Lower lobe of right lung (tissue), 2 donors: ENCODE data around the gene OOEP. TPM values are rescaled to one million over a fixed set of nuclear protein-coding genes. Genes with fewer than 3 reads are reported as not detected.
"Not testable (repeated sequence)": the region's sequence is repeated elsewhere in the genome, so short reads cannot be mapped to it uniquely, and the experiment has no call there.

ENCODE experiments used
- ATAC-seq, 2 donors: fragments of 200-7000 bp; cut with Tn5 transposase; one replicate each; pipeline ENCODE4 v1.9.1; 2020 to 2022; ENCODE audit warnings: mild to moderate bottlenecking in 2 of 2, moderate library complexity in 2 of 2
- DNase-seq: peaks from one replicate; pipeline ENCODE4 v3.0.0-alpha.2; 2020
- H3K27ac ChIP-seq: fragments of 200-600 bp; one replicate; pipeline ENCODE4 v1.8.0; 2022
- H3K27me3 ChIP-seq: fragments of 200-600 bp; one replicate; pipeline ENCODE4 v1.8.0; 2022; ENCODE audit warnings: low read depth
- H3K36me3 ChIP-seq: fragments of 200-600 bp; one replicate; pipeline ENCODE4 v1.8.0; 2022; ENCODE audit warnings: mild to moderate bottlenecking
- H3K4me1 ChIP-seq: fragments of 200-600 bp; one replicate; pipeline ENCODE4 v1.8.0; 2022
- H3K4me3 ChIP-seq: fragments of 200-600 bp; one replicate; pipeline ENCODE4 v1.8.0; 2022; ENCODE audit warnings: mild to moderate bottlenecking
- H3K9me3 ChIP-seq: fragments of 200-600 bp; one replicate; pipeline ENCODE4 v1.8.0; 2022
- intact Hi-C: fragments of 100-400 bp; cut with DNase I; formaldehyde crosslinking; loops from one replicate; pipeline ENCODE4 v1.11.0; 2022
- total RNA-seq: library from RNA; stranded (reverse); fragmentation: NEBNext Ultra II Directional; extraction: Animal tissue kit (Norgen Biotek cat#: 25700); gene quantifications from one replicate; pipeline ENCODE4 v1.2.1, GENCODE V29; 2021
- TF ChIP-seq, protein P1 (sequence below): fragments of 200-600 bp; IDR thresholded peaks from one replicate; pipeline ENCODE4 v1.8.0; 2022; ENCODE audit warnings: antibody characterized with exemption, mild to moderate bottlenecking
- donor health status: DM: no; HTN: yes; CAD: no; lungs with severe emphysema.

OOEP gene
- total RNA-seq, 1 donor from 2014 or later = not detected

DNA sequence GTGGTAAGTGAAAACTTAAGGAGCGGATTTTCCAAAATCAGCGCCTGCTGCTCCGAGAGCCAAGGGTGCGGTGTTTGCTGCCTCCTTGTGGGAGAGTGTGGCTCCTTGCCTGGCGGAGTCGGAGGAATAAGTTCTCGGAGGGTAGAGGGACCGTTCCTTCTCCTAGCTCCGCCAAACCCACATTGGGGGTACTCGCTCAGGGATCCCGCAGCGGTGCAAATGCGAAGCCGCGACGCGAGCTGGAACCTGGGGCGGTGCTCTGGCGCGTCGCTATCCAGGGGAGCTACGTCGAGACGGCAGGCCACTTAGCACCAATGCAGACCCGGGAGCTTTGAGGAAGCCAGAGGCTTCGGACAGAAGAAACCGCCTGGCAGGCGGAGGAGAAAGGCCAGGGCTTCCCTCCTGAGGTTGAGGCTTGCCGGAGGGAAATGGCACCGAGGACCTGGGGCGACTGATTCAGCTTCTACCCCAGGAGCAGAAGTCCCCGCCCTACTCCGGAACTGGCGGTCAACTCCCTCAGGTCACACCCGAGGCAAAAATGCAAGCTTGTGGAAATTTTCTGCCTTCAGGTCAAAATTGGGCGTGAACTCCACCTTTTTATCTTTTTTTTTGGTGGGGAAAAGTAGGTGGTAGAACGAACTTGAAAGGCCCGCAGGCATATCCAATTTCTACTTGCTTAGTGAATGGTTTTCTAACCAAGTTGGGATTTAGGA is 19.3 kb upstream of the OOEP start:
- ATAC-seq (peak; percentile 88 to 91), DNase-seq (peak; percentile 70)
- H3K27ac ChIP-seq = peak overlapping the region; percentile 75
- H3K9me3 ChIP-seq = no peaks in the 10 kb centered on the region
- H3K27me3 ChIP-seq = no peaks in the 10 kb centered on the region
- TF ChIP-seq, protein P1, sequence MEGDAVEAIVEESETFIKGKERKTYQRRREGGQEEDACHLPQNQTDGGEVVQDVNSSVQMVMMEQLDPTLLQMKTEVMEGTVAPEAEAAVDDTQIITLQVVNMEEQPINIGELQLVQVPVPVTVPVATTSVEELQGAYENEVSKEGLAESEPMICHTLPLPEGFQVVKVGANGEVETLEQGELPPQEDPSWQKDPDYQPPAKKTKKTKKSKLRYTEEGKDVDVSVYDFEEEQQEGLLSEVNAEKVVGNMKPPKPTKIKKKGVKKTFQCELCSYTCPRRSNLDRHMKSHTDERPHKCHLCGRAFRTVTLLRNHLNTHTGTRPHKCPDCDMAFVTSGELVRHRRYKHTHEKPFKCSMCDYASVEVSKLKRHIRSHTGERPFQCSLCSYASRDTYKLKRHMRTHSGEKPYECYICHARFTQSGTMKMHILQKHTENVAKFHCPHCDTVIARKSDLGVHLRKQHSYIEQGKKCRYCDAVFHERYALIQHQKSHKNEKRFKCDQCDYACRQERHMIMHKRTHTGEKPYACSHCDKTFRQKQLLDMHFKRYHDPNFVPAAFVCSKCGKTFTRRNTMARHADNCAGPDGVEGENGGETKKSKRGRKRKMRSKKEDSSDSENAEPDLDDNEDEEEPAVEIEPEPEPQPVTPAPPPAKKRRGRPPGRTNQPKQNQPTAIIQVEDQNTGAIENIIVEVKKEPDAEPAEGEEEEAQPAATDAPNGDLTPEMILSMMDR = peak; percentile 61
- H3K4me3 ChIP-seq = peak overlapping the region; percentile 62
- H3K36me3 ChIP-seq = no peaks in the 10 kb centered on the region
- peaks cover 5% of the 10 kb centered on the region for H3K4me1 ChIP-seq
- intact Hi-C loops = no loop called here

DNA sequence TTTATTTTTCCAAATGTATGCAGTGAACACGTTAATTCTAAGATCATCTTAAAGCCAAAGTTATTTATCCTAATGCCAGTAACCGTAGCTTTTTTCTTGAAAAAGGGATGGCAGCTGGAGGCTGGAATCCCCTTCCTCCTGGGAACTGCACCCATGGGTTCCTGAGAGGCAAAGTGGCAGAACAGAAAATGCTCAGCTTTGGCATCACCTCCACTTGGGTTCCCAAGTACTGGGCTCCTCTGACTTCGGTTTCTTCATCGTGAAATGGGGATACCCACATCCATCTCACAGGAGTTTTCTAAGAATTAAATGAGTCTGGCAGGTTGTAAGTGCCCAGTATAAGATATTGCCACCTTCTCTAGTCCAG is 18.7 kb upstream of the OOEP start:
- peaks cover 5% of the 10 kb centered on the region for H3K4me1 ChIP-seq
- DNase-seq (no peak), ATAC-seq (peak; percentile 36 to 56)
- H3K36me3 ChIP-seq = no peaks in the 10 kb centered on the region
- TF ChIP-seq, protein P1 = no peak
- peak overlapping the region; percentile 62 for H3K4me3 ChIP-seq
- intact Hi-C loops = no loop called here
- no peaks in the 10 kb centered on the region for H3K9me3 ChIP-seq
- peak overlapping the region; percentile 75 for H3K27ac ChIP-seq
- H3K27me3 ChIP-seq = no peaks in the 10 kb centered on the region

DNA sequence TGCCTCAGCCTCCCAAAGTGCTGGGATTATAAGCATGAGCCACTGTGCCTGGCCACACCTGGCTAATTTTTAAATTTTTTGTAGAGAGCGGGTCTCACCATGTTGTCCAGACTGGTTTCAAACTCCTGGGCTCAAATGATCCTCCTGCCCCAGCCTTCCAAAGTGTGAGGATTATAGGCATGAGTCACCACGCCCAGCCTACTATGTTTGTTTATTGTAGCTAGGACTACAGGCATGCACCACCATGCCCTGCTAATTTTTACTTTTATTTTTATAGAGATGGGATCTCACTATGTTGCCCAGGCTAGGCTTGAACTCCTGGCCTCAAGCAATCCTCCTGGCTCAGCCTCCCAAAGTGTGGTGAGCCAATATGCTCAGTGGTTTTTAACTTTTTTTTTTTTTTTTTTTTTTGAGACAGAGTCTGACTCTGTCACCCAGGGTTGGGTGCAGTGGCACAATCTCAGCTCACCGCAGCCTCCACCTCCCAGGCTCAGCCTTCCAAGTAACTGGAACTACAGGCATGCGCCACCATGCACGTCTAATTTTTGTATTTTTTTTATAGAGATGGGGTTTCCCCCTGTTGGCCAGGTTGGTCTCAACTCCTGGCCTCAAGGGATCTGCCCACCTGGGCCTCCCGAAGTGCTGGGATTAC is 12.9 kb upstream of the OOEP start:
- H3K27me3 ChIP-seq = no peaks in the 10 kb centered on the region
- no peak overlapping the region for H3K27ac ChIP-seq
- H3K4me1 ChIP-seq = no peaks in the 10 kb centered on the region
- no peaks in the 10 kb centered on the region for H3K36me3 ChIP-seq
- DNase-seq = no peak
- TF ChIP-seq, protein P1 = no peak
- intact Hi-C loops = no loop called here
- ATAC-seq = no peak
- H3K4me3 ChIP-seq = no peak overlapping the region
- H3K9me3 ChIP-seq = no peaks in the 10 kb centered on the region

DNA sequence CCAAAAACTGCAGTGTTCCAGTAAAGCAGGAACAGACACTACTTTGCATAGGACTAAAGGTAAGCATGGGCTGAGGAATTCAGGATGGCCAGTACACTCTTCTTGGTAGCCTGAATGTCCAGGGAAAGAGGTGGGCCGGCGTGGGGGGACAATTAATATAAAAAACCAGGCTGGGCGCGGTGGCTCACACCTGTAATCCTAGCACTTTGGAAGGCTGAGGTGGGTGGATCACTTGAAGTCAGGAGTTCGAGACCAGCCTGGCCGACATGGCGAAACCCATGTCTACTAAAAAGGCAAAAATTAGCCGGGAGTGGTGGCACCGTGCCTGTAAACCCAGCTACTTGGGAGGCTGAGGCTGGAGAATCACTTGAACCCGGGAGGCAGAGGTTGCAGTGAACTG is 11.8 kb upstream of the OOEP start:
- H3K4me3 ChIP-seq, DNase-seq, H3K27me3 ChIP-seq, H3K36me3 ChIP-seq, H3K4me1 ChIP-seq, H3K27ac ChIP-seq, intact Hi-C loops, H3K9me3 ChIP-seq, ATAC-seq: not testable (repeated sequence)

DNA sequence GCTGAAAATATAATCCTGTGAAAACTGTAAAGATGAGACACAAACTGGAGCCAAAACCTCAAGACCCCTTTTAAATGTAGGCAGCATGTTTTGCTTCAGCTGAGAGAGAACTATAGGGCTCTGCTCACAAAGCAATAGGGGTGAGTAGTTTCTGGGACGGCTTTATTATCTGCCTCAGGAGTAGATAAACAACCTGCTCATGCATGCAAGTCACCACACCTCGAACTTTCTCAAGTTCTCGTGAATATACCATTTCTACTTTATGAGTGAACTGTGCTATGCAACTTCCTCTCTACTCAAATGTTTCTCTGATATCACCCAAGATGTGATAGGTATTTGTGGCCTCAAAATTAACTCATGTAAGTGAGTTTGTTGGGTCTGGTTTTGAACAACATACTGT is 7.5 kb upstream of the OOEP start:
- no peak overlapping the region for H3K4me3 ChIP-seq
- TF ChIP-seq, protein P1 = no peak
- H3K27me3 ChIP-seq = no peaks in the 10 kb centered on the region
- intact Hi-C loops = no loop called here
- no peaks in the 10 kb centered on the region for H3K36me3 ChIP-seq
- DNase-seq = no peak
- peaks cover 3% of the 10 kb centered on the region for H3K9me3 ChIP-seq
- H3K4me1 ChIP-seq = no peaks in the 10 kb centered on the region
- H3K27ac ChIP-seq = no peak overlapping the region
- ATAC-seq = no peak

DNA sequence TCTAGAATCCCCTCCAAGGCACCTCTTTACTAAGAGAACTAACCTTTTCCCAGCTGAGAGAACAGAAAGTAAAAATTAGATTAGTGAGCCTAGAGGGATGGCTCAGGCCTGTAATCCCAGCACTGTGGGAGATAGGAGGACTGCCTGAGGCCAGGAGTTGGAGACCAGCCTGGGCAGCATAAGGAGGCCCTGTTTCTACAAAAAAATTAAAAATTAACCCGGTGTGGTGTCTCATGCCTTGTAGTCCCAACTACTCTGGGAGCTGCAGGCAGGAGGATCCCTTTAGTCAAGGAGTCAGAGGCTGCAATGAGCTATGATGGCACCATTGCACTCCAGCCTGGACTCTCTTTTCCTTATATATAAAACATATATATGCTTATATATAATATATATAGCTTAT is 5.5 kb upstream of the OOEP start:
- no peak for DNase-seq
- H3K36me3 ChIP-seq = no peaks in the 10 kb centered on the region
- H3K27me3 ChIP-seq = no peaks in the 10 kb centered on the region
- peaks cover 8% of the 10 kb centered on the region for H3K9me3 ChIP-seq
- no peaks in the 10 kb centered on the region for H3K4me1 ChIP-seq
- H3K4me3 ChIP-seq = no peak overlapping the region
- TF ChIP-seq, protein P1 = no peak
- ATAC-seq = no peak
- intact Hi-C loops = no loop called here
- H3K27ac ChIP-seq = no peak overlapping the region
